Body of pancreas (tissue), 4 donors: ENCODE measurements around the gene GPA33. TPM values are rescaled to one million over a fixed set of nuclear protein-coding genes. Genes with fewer than 3 reads are reported as not detected.

Source experiments
- ATAC-seq: fragments of 150-250 bp; one replicate; pipeline ENCODE4 v1.9.1; 2016
- DNase-seq, 4 donors: peaks; one replicate each; pipeline ENCODE4 v3.0.0-alpha.2; 2019
- H3K27ac ChIP-seq, 4 donors: fragments of 200-600 bp; sonication (generic); 1 replicate in 3 of 4; 2 replicates in 1 of 4; pipeline versions ENCODE4 v1.5.1 to v1.6.1; 2016 to 2019; ENCODE audit warnings: mild to moderate bottlenecking in 1 of 4, mixed read lengths in 1 of 4, moderate library complexity in 1 of 4
- H3K27me3 ChIP-seq, 2 donors: fragments of 200-600 bp; sonication (generic); one replicate each; pipeline ENCODE4 v1.6.0; 2016; ENCODE audit warnings: mild to moderate bottlenecking in 1 of 2
- H3K36me3 ChIP-seq, 2 donors: fragments of 200-600 bp; sonication (generic); replicated peaks in 1 of 2; 2 replicates each; pipeline ENCODE4 v1.5.1; 2016; ENCODE audit warnings: low read depth in 2 of 2; ENCODE audit not compliant: insufficient read depth in 1 of 2
- H3K4me1 ChIP-seq: fragments of 200-600 bp; sonication (generic); one replicate; pipeline ENCODE4 v1.6.0; 2016
- H3K4me3 ChIP-seq, 2 donors: fragments of 200-600 bp; sonication (generic); 1 replicate in 1 of 2; 2 replicates in 1 of 2; pipeline ENCODE4 v1.5.1; 2016 to 2019
- H3K9me3 ChIP-seq, 3 donors: fragments of 200-600 bp; sonication (generic); 1 replicate in 2 of 3; 2 replicates in 1 of 3; pipeline ENCODE4 v1.5.1; 2016
- CTCF ChIP-seq, 7 experiments: fragments of 450-650 bp in 4 of 7; fragments of 200-600 bp in 3 of 7; sonication (generic) in 3 of 7; IDR thresholded peaks; one replicate each; pipeline ENCODE4 v1.5.1; 2016 to 2019; ENCODE audit warnings: antibody characterized with exemption in 7 of 7
- POLR2A ChIP-seq, 3 donors: fragments of 450-650 bp; IDR thresholded peaks; one replicate each; pipeline ENCODE4 v1.6.1; 2016; ENCODE audit warnings: antibody characterized with exemption in 3 of 3, mild to moderate bottlenecking in 2 of 3
- WGBS, 2 donors: methylation state at CpG; one replicate each; pipeline ENCODE4 v1.1.5; 2017; 5-methylcytosine and 5-hydroxymethylcytosine counted together
- intact Hi-C: fragments of 100-400 bp; cut with DNase I; formaldehyde crosslinking; loops from one replicate; pipeline ENCODE4 v1.15.1; 2023
- total RNA-seq, 2 donors: library from RNA; depleted of rRNA; stranded (reverse); fragments of >200 nt; gene quantifications; one replicate each; pipeline ENCODE4 v1.1.0, GENCODE V29; 2016

Gene GPA33
- total RNA-seq, 2 donors from 2014 or later: 1.6 TPM; not detected in 1

GRCh38 chr1:167061073-167061464 lies 29.1 kb downstream of the GPA33 start:
- ATAC-seq: no peak
- no peaks in the 10 kb centered on the region for H3K9me3 ChIP-seq
- H3K27ac ChIP-seq: no peak overlapping the region
- H3K27me3 ChIP-seq: no peaks in the 10 kb centered on the region
- H3K36me3 ChIP-seq: no peaks in the 10 kb centered on the region
- intact Hi-C loops: loop anchor here (10.0 kb wide), 1 partner anchor 624 kb away; no protein-coding TSS in a partner anchor
- TF ChIP-seq POLR2A (IDR thresholded peaks at IDR 0.05): no peak
- no peak for TF ChIP-seq CTCF (IDR thresholded peaks at IDR 0.05)
- WGBS, 2 donors: 69 to 78% methylated on average over 3 of the region's 3 CpGs
- DNase-seq: no peak
- H3K4me1 ChIP-seq: peaks cover 6% of the 10 kb centered on the region
- no peak overlapping the region for H3K4me3 ChIP-seq

- peaks cover 6% of the 10 kb centered on the region for H3K4me1 ChIP-seq
- H3K27ac ChIP-seq: no peak overlapping the region
- no peak overlapping the region for H3K4me3 ChIP-seq
- TF ChIP-seq CTCF (IDR thresholded peaks at IDR 0.05) (no peak), POLR2A (IDR thresholded peaks at IDR 0.05) (no peak)
- no peaks in the 10 kb centered on the region for H3K36me3 ChIP-seq
- no peak for ATAC-seq
- H3K27me3 ChIP-seq: no peaks in the 10 kb centered on the region
- intact Hi-C loops: loop anchor here (10.0 kb wide), 1 partner anchor 624 kb away; no protein-coding TSS in a partner anchor
- H3K9me3 ChIP-seq: no peaks in the 10 kb centered on the region
- 57 to 58% methylated on average over 10 of the region's 10 CpGs for WGBS, 2 donors
- no peak for DNase-seq
Measured at GRCh38 chr1:167060141-167061072, 29.8 kb downstream of the GPA33 start.

GRCh38 chr1:167059809-167060107 lies 30.4 kb downstream of the GPA33 start:
- no peak for ATAC-seq
- TF ChIP-seq POLR2A (IDR thresholded peaks at IDR 0.05) (no peak), CTCF (IDR thresholded peaks at IDR 0.05) (no peak)
- Histone ChIP-seq H3K9me3 (no peaks in the 10 kb centered on the region), H3K36me3 (no peaks in the 10 kb centered on the region), H3K27me3 (no peaks in the 10 kb centered on the region), H3K4me1 (peaks cover 6% of the 10 kb centered on the region), H3K27ac (no peak overlapping the region), H3K4me3 (no peak overlapping the region)
- 7 to 14% methylated on average over 1 of the region's 1 CpG for WGBS, 2 donors
- intact Hi-C loops: loop anchor here (5.0 to 10.0 kb wide), 2 partner anchors 152 to 625 kb away; no protein-coding TSS in a partner anchor
- DNase-seq: no peak

GRCh38 chr1:167059045-167059808 lies 30.9 kb downstream of the GPA33 start:
- Histone ChIP-seq H3K27ac (no peak overlapping the region), H3K4me1 (peaks cover 6% of the 10 kb centered on the region), H3K4me3 (no peak overlapping the region), H3K36me3 (no peaks in the 10 kb centered on the region), H3K9me3 (no peaks in the 10 kb centered on the region), H3K27me3 (no peaks in the 10 kb centered on the region)
- intact Hi-C loops: loop anchor here (5.0 kb wide), 1 partner anchor 152 kb away; no protein-coding TSS in a partner anchor
- DNase-seq (peak; percentile 75 to 83 (median 79)), ATAC-seq (peak; percentile 63)
- 13 to 14% methylated on average over 17 of the region's 17 CpGs for WGBS, 2 donors
- TF ChIP-seq POLR2A (IDR thresholded peaks at IDR 0.05) (no peak), CTCF (IDR thresholded peaks at IDR 0.05) (peak; percentile 89 to 94 (median 92))
